KOPT-K1 (cell line): ENCODE measurements around the gene GPC6.

Experiments used
- H3K27ac ChIP-seq: fragments of 200-600 bp; sonication (generic); 2 replicates; pipeline ENCODE4 v1.5.1; 2016; ENCODE audit warnings: antibody characterized with exemption, mild to moderate bottlenecking, low read depth, low read length; ENCODE audit not compliant: poor library complexity, severe bottlenecking
- H3K36me3 ChIP-seq: fragments of 200-600 bp; sonication (generic); 2 replicates; pipeline ENCODE4 v1.5.1; 2017; ENCODE audit warnings: antibody characterized with exemption, mild to moderate bottlenecking, low read length, moderate library complexity; ENCODE audit not compliant: insufficient read depth
- H3K9me3 ChIP-seq: fragments of 200-600 bp; sonication (generic); 2 replicates; pipeline ENCODE4 v1.5.1; 2017; ENCODE audit warnings: antibody characterized with exemption, low read length, mild to moderate bottlenecking; ENCODE audit not compliant: insufficient read depth, poor library complexity, severe bottlenecking

GPC6 gene

DNA sequence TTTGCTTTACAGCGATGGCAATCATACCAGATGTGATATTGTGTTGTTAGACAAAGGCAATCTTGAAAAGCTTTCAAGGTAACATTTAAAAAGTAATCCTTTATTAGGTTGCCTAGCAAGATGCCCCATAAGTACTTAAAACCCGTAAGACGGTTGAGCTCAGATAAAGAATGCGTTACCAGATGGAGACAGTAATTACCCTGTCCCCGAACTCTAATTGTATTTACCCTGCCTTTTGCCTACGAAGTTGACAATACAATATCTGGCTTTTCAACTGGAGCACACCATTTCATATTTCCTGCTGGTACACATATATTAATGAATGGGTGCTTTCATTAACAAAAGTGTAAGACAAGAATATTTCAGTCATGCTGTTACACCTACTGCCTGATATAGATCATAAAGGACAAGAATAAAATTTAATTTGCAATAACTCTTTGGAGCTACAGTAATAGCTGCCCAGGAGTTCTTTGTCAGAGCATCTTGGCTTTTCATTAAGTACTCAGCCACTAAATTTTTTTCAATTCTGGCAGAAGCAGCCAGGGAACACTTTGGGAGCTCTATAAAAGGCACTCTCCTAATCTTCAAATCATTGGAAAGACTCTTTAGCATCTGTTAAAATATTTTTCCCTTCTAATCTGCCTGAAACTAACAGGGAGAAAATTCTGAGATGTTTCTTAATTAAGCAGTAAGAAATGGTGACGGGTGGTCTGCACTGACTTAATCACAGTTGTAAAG is 1189.1 kb downstream of the GPC6 start:
- Histone ChIP-seq H3K27ac (no peak overlapping the region), H3K9me3 (no peaks in the 10 kb centered on the region), H3K36me3 (no peaks in the 10 kb centered on the region)

GRCh38 chr13:94416454-94417080 is 1190.0 kb downstream of the GPC6 start:
- Histone ChIP-seq H3K36me3 (no peaks in the 10 kb centered on the region), H3K27ac (no peak overlapping the region), H3K9me3 (peaks cover 4% of the 10 kb centered on the region)

DNA sequence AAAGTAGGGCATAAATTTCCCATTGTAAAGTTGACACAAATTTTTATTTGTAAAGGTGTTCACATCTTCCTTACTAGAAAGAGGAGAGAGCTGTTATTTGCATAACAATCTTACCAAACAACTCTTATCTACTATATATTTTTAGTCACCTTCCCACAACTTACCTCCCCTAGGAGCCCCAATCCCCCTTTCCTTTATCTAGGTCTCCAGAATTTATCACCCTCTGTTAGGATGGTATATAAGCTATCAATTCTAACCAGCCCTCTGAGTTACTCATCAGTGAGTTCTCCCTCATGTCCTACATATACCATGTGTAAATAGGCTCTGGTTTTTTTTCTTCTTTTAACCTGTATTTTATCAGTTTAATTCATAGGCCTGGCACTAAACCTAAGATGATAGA is 1190.7 kb downstream of the GPC6 start:
- H3K27ac ChIP-seq = no peak overlapping the region
- peaks cover 6% of the 10 kb centered on the region for H3K9me3 ChIP-seq
- no peaks in the 10 kb centered on the region for H3K36me3 ChIP-seq

DNA sequence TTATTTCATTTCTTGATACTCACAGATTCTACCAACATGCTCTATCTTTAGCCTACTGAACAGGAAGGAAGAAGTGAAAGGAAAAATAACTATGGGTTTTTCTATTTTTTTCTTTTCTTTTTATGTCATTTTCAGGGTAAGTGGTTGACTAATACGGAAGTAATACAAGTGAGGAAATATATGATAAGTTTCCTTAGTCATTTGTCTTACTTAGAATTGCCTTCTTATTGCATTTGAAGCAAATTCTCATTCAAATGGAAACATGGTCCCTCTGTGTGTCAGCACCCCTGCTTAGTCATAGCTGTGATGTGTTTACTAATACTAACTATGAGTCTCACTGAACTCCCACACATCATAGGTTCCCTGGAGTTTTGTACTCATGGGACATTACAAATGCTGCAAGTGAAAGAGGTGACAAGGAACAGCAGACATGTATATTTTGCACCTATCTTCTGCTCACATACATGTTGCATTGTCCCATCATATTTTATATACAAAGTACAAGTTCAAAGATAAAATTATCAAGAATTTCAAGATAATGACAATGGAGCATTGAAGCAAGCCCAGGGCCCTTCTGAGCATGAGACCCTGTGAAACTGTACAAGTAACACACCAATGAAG is 1192.8 kb downstream of the GPC6 start:
- peaks cover 6% of the 10 kb centered on the region for H3K9me3 ChIP-seq
- no peak overlapping the region for H3K27ac ChIP-seq
- H3K36me3 ChIP-seq = no peaks in the 10 kb centered on the region

GRCh38 chr13:94419925-94420305 is 1193.3 kb downstream of the GPC6 start:
- H3K27ac ChIP-seq = no peak overlapping the region
- peaks cover 6% of the 10 kb centered on the region for H3K9me3 ChIP-seq
- no peaks in the 10 kb centered on the region for H3K36me3 ChIP-seq

- H3K27ac ChIP-seq = no peak overlapping the region
- H3K36me3 ChIP-seq = no peaks in the 10 kb centered on the region
- H3K9me3 ChIP-seq = peaks cover 4% of the 10 kb centered on the region
These were observed 1200.8 kb downstream of the GPC6 start for GRCh38 chr13:94427313-94427953.

DNA sequence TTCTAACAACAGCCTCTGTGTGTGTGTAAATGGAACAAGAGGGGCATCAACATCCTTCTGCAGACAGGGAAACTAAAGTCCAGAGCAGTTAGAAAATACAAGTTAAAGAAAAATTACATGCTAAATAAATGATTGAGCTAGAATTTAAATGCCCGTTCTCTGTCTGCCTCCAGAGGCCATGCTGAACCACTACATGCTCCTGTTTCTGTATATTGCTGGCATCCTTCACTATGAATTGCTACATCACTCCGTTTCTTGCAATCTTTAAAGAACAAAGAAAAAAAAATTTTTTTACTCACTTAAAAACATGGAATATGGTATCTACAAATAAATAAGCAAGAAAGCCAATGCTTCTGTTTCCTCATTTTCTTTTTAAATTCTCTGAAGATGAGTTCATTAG is 1205.0 kb downstream of the GPC6 start:
- H3K36me3 ChIP-seq = no peaks in the 10 kb centered on the region
- H3K27ac ChIP-seq = no peak overlapping the region
- peaks cover 4% of the 10 kb centered on the region for H3K9me3 ChIP-seq

GRCh38 chr13:94431987-94432386 is 1205.4 kb downstream of the GPC6 start:
- peak overlapping the region; percentile 33 for H3K27ac ChIP-seq

DNA sequence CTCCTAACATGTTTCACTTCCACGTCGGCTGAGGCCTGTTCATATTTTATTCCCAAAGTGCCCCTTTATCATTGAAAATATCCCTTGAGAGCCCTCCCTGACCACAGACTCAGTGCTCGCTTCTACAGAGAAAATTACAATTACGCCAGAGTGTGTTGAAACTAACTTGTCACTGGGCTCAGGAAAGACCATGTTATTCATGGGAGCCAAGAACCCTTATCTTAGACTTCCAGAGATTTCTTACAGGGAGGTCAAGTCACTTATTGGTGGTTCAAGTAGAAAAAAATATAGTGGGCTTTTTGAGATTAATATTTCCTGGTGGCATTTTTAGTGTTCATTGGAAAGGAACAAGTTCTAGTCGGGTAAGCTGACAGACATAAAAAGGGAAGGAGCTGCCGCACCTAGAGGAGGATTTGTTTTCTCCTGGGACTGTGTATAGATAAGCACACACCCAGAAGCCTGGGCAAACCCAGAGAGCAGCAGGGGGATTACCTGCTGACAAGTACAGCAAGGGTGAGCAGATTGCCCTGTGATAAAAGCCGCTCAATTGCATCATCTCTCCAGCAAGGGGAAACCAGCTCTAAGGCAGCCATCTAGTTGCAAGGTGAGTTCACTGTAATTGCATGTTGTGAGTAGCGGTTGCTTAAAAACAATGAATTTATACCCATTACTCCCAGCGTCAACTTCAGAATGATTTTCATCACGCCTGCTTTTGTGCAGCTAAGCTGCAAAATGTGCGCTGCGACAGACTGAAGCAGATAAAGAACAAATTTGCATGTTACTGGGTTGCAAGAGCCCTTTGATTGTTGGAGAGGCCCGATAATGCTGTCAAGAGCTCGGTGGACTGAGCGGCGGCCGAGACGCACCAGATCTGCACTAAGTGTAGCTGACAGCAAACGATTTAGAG is 1206.7 kb downstream of the GPC6 start:
- Histone ChIP-seq H3K27ac (no peak overlapping the region), H3K9me3 (peaks cover 4% of the 10 kb centered on the region), H3K36me3 (no peaks in the 10 kb centered on the region)

More at GRCh38 chr13:94431987-94432386, 1205.4 kb downstream of the GPC6 start:
- Histone ChIP-seq H3K9me3 (peaks cover 4% of the 10 kb centered on the region), H3K36me3 (no peaks in the 10 kb centered on the region)

DNA sequence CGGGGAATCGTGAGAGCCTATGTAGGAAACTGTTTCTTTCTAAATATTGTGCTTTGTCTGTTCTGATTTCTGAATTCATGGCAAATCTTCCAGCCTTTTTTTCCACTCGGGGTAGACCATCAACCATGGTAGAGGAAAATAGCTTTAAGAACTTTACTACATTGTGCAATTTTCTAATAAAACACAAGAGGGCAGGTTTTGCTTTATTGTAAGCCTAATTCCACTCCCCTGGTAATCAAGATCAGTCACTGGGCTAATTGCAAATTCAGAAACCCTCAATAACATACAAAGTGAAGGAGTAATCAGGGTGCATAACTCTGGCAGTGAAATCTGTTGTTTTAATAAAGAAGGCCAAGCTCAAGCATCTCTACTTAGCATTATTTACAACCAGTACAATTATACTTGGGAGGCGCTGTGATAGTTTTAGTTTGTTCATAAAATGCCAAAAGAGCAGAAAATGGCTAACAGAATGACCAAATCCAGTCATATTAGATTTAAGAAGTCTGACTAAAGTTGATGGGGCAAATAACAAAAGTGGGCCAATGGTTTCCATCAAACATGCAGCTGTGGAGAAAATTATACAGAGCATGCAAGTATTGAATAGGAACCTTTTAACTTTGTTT is 1209.1 kb downstream of the GPC6 start:
- H3K27ac ChIP-seq = no peak overlapping the region
- peaks cover 4% of the 10 kb centered on the region for H3K9me3 ChIP-seq
- H3K36me3 ChIP-seq = no peaks in the 10 kb centered on the region

DNA sequence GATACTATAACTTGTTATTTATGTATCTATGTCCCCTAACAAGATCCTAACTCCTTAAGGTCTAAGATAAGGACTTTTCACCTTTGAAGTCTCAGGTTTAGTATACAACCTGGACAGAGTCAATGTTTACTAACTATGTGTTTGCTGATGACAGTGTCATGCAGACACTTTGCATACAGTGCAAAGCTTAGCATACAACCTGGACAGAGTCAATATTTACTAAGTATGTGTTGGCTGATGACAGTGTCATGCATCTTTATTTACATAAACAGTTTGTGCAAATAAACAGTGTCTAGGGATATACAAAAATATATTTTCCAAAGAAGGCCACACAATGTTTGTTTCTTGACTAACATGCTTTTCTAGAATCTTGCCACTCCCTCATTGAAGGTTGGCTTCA is 1218.2 kb downstream of the GPC6 start:
- Histone ChIP-seq H3K27ac (no peak overlapping the region), H3K9me3 (no peaks in the 10 kb centered on the region), H3K36me3 (no peaks in the 10 kb centered on the region)

DNA sequence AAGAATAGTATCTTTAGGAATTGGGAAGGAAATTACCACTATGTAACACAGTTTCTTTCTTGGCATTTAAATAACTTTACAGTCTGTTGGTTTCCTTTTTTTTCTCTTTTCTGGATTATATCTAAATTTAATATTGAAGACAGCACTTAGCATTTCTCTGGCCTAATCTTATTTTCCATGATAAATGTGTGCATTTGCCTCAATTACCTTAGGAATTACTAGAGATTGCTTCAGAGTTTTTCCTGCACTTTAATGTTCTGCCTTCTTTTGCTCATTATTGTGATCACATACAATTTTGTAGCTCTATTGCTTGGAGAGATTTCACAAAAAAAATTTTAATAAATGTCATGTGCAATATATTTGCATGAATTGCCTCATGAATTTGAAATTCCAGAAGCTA is 1227.7 kb downstream of the GPC6 start:
- H3K27ac ChIP-seq = no peak overlapping the region
- H3K9me3 ChIP-seq = no peaks in the 10 kb centered on the region
- H3K36me3 ChIP-seq = no peaks in the 10 kb centered on the region

DNA sequence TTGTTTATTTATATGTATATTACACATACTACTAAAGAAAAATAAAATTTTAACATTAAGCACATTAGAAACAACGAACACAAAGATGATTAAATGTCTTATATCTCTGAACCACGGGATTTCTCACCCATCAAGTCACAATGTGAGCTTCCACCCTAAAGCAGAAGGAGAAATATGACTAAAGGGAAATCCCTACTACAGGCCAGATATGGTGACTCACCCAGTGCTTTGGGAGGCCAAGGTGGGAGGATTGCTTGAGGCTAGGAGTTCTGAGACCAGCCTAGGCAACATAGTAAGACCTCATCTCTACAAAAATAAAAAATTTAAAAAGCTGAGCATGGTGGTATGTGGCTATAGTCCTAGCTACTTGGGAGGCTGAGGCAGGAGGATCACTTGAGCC is 1228.3 kb downstream of the GPC6 start:
- Histone ChIP-seq H3K36me3 (no peaks in the 10 kb centered on the region), H3K27ac (no peak overlapping the region), H3K9me3 (no peaks in the 10 kb centered on the region)

DNA sequence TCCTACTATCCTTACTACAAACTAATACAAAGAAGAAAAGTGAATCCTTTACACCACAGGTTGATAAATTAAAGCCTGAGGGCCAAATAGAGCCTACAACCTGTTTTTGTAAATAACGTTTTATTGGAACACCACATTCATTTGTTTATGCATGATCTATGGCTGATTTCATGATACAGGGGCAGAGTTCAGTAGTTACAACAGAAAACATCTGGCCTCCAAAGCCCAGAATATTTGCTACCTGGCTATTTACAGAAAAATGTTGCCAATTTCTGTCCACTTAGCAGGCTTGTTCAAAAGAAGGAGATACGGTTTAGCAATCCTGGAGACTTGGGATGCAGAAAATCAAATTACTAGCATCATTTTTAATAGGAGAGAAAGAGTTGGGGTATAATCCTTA is 1228.8 kb downstream of the GPC6 start:
- Histone ChIP-seq H3K36me3 (no peaks in the 10 kb centered on the region), H3K9me3 (no peaks in the 10 kb centered on the region), H3K27ac (no peak overlapping the region)
